Subcutaneous abdominal adipose tissue (tissue), 5 donors: ENCODE results near the gene MRPS16.
"Not testable (repeated sequence)": the region's sequence is repeated elsewhere in the genome, so short reads cannot be mapped to it uniquely, and the experiment has no call there.

Source experiments
- H3K27ac ChIP-seq: one replicate; pipeline ENCODE4 v1.7.0; 2013; ENCODE audit warnings: low read depth, mild to moderate bottlenecking, inconsistent platforms, low read length, moderate library complexity
- H3K27me3 ChIP-seq, 5 donors: one replicate each; pipeline ENCODE4 v1.7.0; 2013; ENCODE audit warnings: low read length in 5 of 5, inconsistent platforms in 1 of 5; ENCODE audit not compliant: control insufficient read depth in 5 of 5, insufficient read depth in 4 of 5
- H3K36me3 ChIP-seq, 5 donors: one replicate each; pipeline ENCODE4 v1.7.0; 2013; ENCODE audit warnings: low read length in 5 of 5; ENCODE audit not compliant: control insufficient read depth in 5 of 5, insufficient read depth in 5 of 5
- H3K4me1 ChIP-seq, 5 donors: one replicate each; pipeline ENCODE4 v1.7.0; 2013; ENCODE audit warnings: low read length in 5 of 5, mild to moderate bottlenecking in 3 of 5, moderate library complexity in 1 of 5; ENCODE audit not compliant: control insufficient read depth in 5 of 5, insufficient read depth in 5 of 5
- H3K4me3 ChIP-seq, 5 donors: one replicate each; pipeline ENCODE4 v1.7.0; 2013; ENCODE audit warnings: low read length in 5 of 5, low read depth in 1 of 5
- H3K9ac ChIP-seq, 5 donors: one replicate each; pipeline ENCODE4 v1.7.0; 2013; ENCODE audit warnings: low read length in 5 of 5, mild to moderate bottlenecking in 4 of 5, moderate library complexity in 3 of 5
- H3K9me3 ChIP-seq, 5 donors: one replicate each; pipeline ENCODE4 v1.7.0; 2013; ENCODE audit warnings: low read length in 5 of 5; ENCODE audit not compliant: control insufficient read depth in 5 of 5
- donor health status: healthy.
- donor health status: healthy.
- donor health status: healthy.
- donor health status: healthy.
- donor health status: healthy.

The MRPS16 gene

DNA sequence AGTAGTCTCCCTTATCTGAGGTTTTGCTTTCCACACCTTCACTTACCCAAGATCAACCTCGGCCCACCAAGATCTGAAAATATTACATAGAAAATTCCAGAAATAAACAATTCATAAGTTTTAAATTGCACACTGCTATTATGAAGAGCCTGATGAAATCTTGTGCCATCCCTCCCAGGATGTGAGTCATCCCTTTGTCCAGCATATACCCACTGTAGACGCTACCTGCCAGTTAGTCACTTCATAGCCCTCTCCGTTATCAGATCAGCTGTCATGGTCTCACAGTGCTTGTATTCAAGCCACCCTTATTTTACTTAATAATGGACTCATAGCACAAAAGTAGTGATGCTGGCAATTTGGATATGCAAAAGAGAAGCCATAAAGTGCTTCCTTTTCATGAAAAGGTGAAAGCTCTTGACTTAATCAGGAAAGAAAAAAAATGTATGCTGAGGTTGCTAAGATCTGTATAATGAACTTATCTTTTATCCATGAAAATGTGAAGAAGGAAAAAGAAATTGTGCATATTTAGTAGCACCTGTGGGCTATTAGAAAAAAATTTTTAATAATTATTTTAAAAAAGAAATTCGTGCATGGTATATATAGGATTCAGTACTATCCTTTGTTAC is 9.8 kb upstream of the MRPS16 start:
- H3K9me3 ChIP-seq = no peaks in the 10 kb centered on the region
- no peak overlapping the region for H3K9ac ChIP-seq
- H3K27ac ChIP-seq = no peak overlapping the region
- H3K4me1 ChIP-seq = peaks cover 0 to 2% (median 0%) of the 10 kb centered on the region in 5 donors
- no peak overlapping the region for H3K4me3 ChIP-seq
- no peaks in the 10 kb centered on the region for H3K27me3 ChIP-seq
- H3K36me3 ChIP-seq = no peaks in the 10 kb centered on the region

- Histone ChIP-seq H3K9me3 (no peaks in the 10 kb centered on the region), H3K36me3 (no peaks in the 10 kb centered on the region), H3K4me3 (no peak overlapping the region), H3K9ac (no peak overlapping the region), H3K27me3 (no peaks in the 10 kb centered on the region), H3K4me1 (peaks cover 0 to 2% (median 0%) of the 10 kb centered on the region in 5 donors), H3K27ac (no peak overlapping the region)
Measured at GRCh38 chr10:73261362-73261995, 9.0 kb upstream of the MRPS16 start.

GRCh38 chr10:73258612-73259011 is 6.2 kb upstream of the MRPS16 start:
- H3K36me3 ChIP-seq, H3K4me3 ChIP-seq, H3K9me3 ChIP-seq, H3K27ac ChIP-seq, H3K27me3 ChIP-seq, H3K9ac ChIP-seq, H3K4me1 ChIP-seq: not testable (repeated sequence)

DNA sequence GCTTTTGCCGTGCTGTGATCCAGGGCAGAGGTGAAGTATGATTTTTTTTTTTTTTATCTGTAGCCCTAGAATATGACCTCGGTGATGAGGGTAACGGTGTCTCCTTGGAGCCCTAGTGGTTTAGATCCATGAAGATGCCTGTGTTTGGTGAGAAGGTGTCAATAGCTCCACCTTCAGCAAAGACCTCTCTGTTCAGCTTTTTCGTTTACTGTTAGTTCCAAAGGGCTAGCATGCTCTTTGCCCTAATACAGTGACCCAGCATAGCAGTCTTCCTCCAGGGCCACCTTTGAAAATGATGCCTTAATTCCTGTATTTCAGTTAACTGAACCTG is 746 bp upstream of the MRPS16 start:
- no peaks in the 10 kb centered on the region for H3K9me3 ChIP-seq
- H3K4me1 ChIP-seq = peaks cover 7 to 22% (median 19%) of the 10 kb centered on the region in 5 donors
- peak overlapping the region; percentile 86 to 100 (median 90) for H3K4me3 ChIP-seq
- H3K36me3 ChIP-seq = peaks cover 6 to 18% (median 13%) of the 10 kb centered on the region in 5 donors
- H3K27me3 ChIP-seq = no peaks in the 10 kb centered on the region
- H3K9ac ChIP-seq = peak overlapping the region; percentile 84 to 96 (median 92)
- H3K27ac ChIP-seq = peak overlapping the region; percentile 97

- no peaks in the 10 kb centered on the region for H3K9me3 ChIP-seq
- H3K4me1 ChIP-seq = peaks cover 9 to 30% (median 25%) of the 10 kb centered on the region in 5 donors
- H3K9ac ChIP-seq = peak overlapping the region; percentile 84 to 99 (median 92)
- peaks cover 6 to 18% (median 13%) of the 10 kb centered on the region in 5 donors for H3K36me3 ChIP-seq
- H3K27ac ChIP-seq = peak overlapping the region; percentile 97
- peak overlapping the region; percentile 86 to 100 (median 90) for H3K4me3 ChIP-seq
- H3K27me3 ChIP-seq = no peaks in the 10 kb centered on the region
Measured at GRCh38 chr10:73251683-73252444, 580 bp downstream of the MRPS16 start.

DNA sequence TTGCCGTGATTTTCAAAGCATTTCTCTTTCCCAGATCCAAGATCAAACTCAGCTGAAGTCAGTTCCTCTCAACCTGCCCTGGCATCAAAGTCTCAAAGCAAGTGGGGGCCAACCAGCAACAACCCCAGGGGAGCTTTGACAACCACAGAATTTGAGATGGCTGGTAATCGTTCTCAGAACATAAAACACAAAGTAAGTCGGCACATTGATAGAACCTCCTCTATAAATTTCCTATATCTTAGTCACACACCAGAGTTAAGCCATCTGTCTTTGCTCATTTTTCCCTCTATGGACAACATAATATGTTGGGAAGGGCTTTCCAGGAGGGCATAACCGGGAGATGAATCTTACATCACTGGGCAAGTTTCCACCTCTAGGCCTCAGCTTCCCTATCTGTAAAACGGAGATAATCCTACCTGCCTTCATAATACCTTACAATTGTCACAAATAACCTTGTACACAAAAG is 4.2 kb downstream of the MRPS16 start:
- peak overlapping the region in 1 of 5 donors; percentile 91 for H3K9ac ChIP-seq
- H3K27ac ChIP-seq = peak overlapping the region; percentile 51
- H3K36me3 ChIP-seq = peaks cover 10 to 29% (median 18%) of the 10 kb centered on the region in 5 donors
- no peaks in the 10 kb centered on the region for H3K27me3 ChIP-seq
- H3K4me1 ChIP-seq = peaks cover 11 to 44% (median 35%) of the 10 kb centered on the region in 5 donors
- no peaks in the 10 kb centered on the region for H3K9me3 ChIP-seq
- no peak overlapping the region for H3K4me3 ChIP-seq

GRCh38 chr10:73247509-73248258 is 4.8 kb downstream of the MRPS16 start:
- peaks cover 14 to 35% (median 24%) of the 10 kb centered on the region in 5 donors for H3K36me3 ChIP-seq
- H3K9me3 ChIP-seq = no peaks in the 10 kb centered on the region
- peak overlapping the region; percentile 67 to 99 (median 92) for H3K4me3 ChIP-seq
- peak overlapping the region; percentile 51 for H3K27ac ChIP-seq
- peaks cover 8 to 38% (median 29%) of the 10 kb centered on the region in 5 donors for H3K4me1 ChIP-seq
- peak overlapping the region in 4 of 5 donors; percentile 82 to 92 (median 86) for H3K9ac ChIP-seq
- no peaks in the 10 kb centered on the region for H3K27me3 ChIP-seq

- H3K9ac ChIP-seq = peak within 1 kb of the TSS; percentile 73 to 92 (median 82)
- peaks cover 22 to 41% (median 30%) of the 10 kb centered on the region in 5 donors for H3K36me3 ChIP-seq
- H3K4me3 ChIP-seq = peak within 1 kb of the TSS; percentile 86 to 99 (median 92)
- peaks cover 6 to 35% (median 25%) of the 10 kb centered on the region in 5 donors for H3K4me1 ChIP-seq
- no peaks in the 10 kb centered on the region for H3K9me3 ChIP-seq
- H3K27me3 ChIP-seq = no peaks in the 10 kb centered on the region
- peak within 1 kb of the TSS; percentile 51 for H3K27ac ChIP-seq
Measured at GRCh38 chr10:73246646-73247508, 5.6 kb downstream of the MRPS16 start, which contains the start of gene DNAJC9. TSS of gene DNAJC9 (minus strand) at chr10:73247255. CDS start at chr10:73247189, 66 bp downstream.

GRCh38 chr10:73246322-73246645 is 6.2 kb downstream of the MRPS16 start:
- H3K9ac ChIP-seq = peak overlapping the region; percentile 73 to 92 (median 82)
- H3K4me1 ChIP-seq = peaks cover 3 to 30% (median 19%) of the 10 kb centered on the region in 5 donors
- H3K27me3 ChIP-seq = no peaks in the 10 kb centered on the region
- peaks cover 27 to 43% (median 31%) of the 10 kb centered on the region in 5 donors for H3K36me3 ChIP-seq
- no peaks in the 10 kb centered on the region for H3K9me3 ChIP-seq
- H3K4me3 ChIP-seq = peak overlapping the region; percentile 86 to 99 (median 92)
- H3K27ac ChIP-seq = peak overlapping the region; percentile 51
